Mucosa of descending colon (tissue), 3 donors: ENCODE data around the gene KIF6. TPM values are rescaled to one million over a fixed set of nuclear protein-coding genes. Genes with fewer than 3 reads are reported as not detected.

Source experiments
- ATAC-seq: fragments of 200-7000 bp; cut with Tn5 transposase; one replicate; pipeline ENCODE4 v1.9.1; 2020; ENCODE audit warnings: mild to moderate bottlenecking, moderate library complexity
- DNase-seq, 3 donors: peaks; one replicate each; pipeline ENCODE4 v3.0.0-alpha.2; 2020
- H3K36me3 ChIP-seq: fragments of 200-600 bp; one replicate; pipeline ENCODE4 v1.8.0; 2021; ENCODE audit warnings: low read depth, mild to moderate bottlenecking
- H3K4me1 ChIP-seq: fragments of 200-600 bp; one replicate; pipeline ENCODE4 v1.8.0; 2021; ENCODE audit warnings: low read depth, mild to moderate bottlenecking
- H3K4me3 ChIP-seq: fragments of 200-600 bp; one replicate; pipeline ENCODE4 v1.8.0; 2021; ENCODE audit warnings: mild to moderate bottlenecking
- H3K9me3 ChIP-seq: fragments of 200-600 bp; one replicate; pipeline ENCODE4 v1.8.0; 2021; ENCODE audit warnings: mild to moderate bottlenecking
- intact Hi-C, 2 donors: fragments of 100-400 bp; cut with DNase I in 1 of 2; cut with micrococcal nuclease in 1 of 2; formaldehyde crosslinking; loops; one replicate each; pipeline versions ENCODE4 v1.11.0 to v1.11.1; 2022; cut with DNase I, micrococcal nuclease
- total RNA-seq, 3 donors: library from RNA; stranded (reverse); fragmentation: NEBNext Ultra II Directional in 2 of 3; extraction: Animal tissue kit (Norgen Biotek cat#: 25700) in 2 of 3; gene quantifications; one replicate each; pipeline versions ENCODE4 v1.2.1 to v1.2.4, GENCODE V29; 2021 to 2023
- TF ChIP-seq, protein P1 (sequence below): fragments of 200-600 bp; IDR thresholded peaks from one replicate; pipeline ENCODE4 v1.8.0; 2022; ENCODE audit warnings: antibody characterized with exemption, mild to moderate bottlenecking
- donor health status: DM: no; HTN: no; CAD: no; lungs with moderate emphysema.
- donor health status: DM: no; HTN: no; CAD: no.
- donor health status: DM: no; HTN: yes; CAD: no.

KIF6 gene
- total RNA-seq, 3 donors from 2014 or later = 0.24 to 0.85 (median 0.52) TPM

DNA sequence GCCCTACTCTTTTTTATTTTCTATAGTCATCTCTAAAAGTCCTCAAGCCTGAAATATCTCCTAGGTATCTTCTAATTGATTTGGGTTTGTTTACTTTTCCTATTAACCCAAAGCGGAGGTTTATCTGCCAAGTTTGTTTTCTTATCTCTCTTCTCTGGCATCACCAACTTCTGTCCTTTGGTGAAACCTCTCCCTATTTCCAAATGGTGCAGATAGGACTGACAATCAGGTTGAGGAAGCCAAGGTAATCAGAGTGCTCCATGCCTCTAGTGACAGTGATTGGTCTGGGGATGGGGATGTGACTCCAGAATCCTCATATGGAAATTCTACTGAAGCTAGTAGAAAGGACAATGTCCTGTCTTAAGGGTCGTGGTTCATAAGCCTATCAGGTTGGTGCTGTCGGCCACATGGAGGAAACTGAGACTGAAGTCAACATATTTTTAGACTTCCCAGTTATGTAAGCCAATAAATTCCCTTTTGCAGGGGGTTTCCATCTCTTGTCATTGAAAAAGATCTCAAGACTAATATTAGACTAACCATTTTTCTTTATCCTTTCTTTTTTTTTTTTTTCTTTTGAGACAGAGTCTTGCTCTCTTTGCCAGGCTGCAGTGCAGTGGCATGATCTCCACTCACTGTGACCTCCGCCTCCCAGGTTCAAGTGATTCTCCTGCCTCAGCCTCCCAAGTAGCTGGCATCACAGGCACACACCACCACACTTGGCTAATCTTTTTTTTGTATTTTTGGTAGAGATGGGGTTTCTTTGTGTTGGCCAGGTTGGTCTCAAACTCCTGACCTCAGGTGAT is 28.0 kb downstream of the KIF6 start:
- ATAC-seq (no peak), DNase-seq (no peak)
- H3K36me3 ChIP-seq = no peaks in the 10 kb centered on the region
- TF ChIP-seq, protein P1, sequence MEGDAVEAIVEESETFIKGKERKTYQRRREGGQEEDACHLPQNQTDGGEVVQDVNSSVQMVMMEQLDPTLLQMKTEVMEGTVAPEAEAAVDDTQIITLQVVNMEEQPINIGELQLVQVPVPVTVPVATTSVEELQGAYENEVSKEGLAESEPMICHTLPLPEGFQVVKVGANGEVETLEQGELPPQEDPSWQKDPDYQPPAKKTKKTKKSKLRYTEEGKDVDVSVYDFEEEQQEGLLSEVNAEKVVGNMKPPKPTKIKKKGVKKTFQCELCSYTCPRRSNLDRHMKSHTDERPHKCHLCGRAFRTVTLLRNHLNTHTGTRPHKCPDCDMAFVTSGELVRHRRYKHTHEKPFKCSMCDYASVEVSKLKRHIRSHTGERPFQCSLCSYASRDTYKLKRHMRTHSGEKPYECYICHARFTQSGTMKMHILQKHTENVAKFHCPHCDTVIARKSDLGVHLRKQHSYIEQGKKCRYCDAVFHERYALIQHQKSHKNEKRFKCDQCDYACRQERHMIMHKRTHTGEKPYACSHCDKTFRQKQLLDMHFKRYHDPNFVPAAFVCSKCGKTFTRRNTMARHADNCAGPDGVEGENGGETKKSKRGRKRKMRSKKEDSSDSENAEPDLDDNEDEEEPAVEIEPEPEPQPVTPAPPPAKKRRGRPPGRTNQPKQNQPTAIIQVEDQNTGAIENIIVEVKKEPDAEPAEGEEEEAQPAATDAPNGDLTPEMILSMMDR = no peak
- no peak overlapping the region for H3K4me3 ChIP-seq
- intact Hi-C loops = no loop called here
- no peaks in the 10 kb centered on the region for H3K9me3 ChIP-seq
- H3K4me1 ChIP-seq = no peaks in the 10 kb centered on the region

DNA sequence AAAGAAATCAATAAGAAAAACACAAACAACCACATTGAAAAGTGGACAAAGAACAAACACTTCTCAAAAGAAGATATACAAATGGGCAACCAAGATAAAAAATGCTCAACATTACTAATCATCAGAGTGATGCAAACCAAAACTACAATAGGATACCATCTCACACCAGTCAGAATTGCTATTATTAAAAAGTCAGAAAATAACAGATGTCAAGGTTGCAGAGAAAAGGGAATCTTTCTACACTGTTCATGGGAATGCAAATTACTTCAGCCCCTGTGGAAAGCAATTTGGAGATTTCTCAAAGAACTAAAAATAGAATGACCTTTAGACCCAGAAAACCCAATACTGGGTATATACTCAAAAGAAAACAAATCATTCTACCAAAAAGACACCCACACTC is 29.8 kb downstream of the KIF6 start:
- Histone ChIP-seq H3K36me3 (no peaks in the 10 kb centered on the region), H3K4me1 (no peaks in the 10 kb centered on the region), H3K9me3 (no peaks in the 10 kb centered on the region), H3K4me3 (no peak overlapping the region)
- no peak for ATAC-seq
- intact Hi-C loops = no loop called here
- TF ChIP-seq, protein P1 = no peak
- DNase-seq = no peak

DNA sequence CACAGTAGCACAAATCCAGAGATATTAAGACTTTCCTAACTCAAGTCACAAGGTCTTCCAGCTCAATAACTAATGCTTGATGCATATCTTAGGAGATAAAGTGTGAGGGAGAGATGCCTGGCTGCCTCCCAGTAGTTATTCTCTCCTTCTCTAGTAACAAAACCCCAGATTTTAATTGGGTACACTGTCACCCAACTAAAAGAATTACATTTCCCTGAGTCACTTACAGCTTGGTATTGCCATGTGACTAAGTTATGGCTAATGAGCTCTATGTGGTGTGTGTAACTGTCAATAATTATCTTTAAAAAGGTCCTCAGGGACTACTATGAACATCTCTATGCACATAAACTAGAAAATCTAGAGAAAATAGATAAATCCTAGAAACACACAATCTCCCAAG is 32.0 kb downstream of the KIF6 start:
- Histone ChIP-seq H3K4me3 (no peak overlapping the region), H3K36me3 (no peaks in the 10 kb centered on the region), H3K4me1 (no peaks in the 10 kb centered on the region), H3K9me3 (no peaks in the 10 kb centered on the region)
- TF ChIP-seq, protein P1 = no peak
- intact Hi-C loops = no loop called here
- ATAC-seq = no peak
- no peak for DNase-seq

DNA sequence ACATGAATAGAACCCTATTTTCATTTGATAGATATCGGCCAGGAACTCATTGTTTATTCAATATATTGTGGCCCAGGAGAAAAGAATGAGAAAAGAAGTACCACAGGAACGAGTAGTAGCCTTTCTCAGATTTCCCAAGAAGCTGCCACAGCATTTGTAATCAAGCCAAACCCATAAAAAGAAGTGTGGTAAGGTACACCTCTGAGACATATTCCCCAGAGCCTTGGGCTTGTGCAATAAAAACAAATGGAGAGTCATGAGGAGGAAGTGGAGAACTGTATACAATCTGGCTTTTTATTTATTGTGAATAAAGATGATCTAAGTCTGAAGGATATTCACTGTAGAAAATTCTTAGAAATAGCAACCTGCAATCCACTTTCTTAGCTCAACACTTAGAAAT is 36.7 kb downstream of the KIF6 start:
- H3K36me3 ChIP-seq = no peaks in the 10 kb centered on the region
- no peaks in the 10 kb centered on the region for H3K4me1 ChIP-seq
- no peaks in the 10 kb centered on the region for H3K9me3 ChIP-seq
- TF ChIP-seq, protein P1 = no peak
- ATAC-seq = peak; percentile 49
- DNase-seq = no peak
- intact Hi-C loops = no loop called here
- H3K4me3 ChIP-seq = no peak overlapping the region

DNA sequence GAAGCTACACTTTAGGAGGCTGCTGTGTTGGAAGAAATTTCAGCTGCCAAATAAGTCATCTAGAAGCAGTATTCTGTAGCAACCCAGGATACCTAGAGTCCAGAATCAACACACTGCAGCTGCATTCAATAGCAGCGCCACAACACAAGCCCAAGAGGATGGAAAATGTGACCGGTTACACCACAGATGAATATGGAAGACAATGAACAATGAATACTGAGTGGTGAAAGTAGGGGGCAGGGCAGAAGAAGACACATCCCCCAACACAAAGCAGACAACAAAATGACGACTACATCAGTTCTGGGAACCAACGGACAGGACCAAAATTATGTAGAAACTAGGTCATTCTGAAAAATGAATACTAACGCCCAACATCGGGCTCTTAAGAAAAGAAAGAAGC is 38.2 kb downstream of the KIF6 start:
- H3K4me3 ChIP-seq = no peak overlapping the region
- H3K4me1 ChIP-seq = no peaks in the 10 kb centered on the region
- intact Hi-C loops = no loop called here
- no peaks in the 10 kb centered on the region for H3K9me3 ChIP-seq
- DNase-seq (no peak), ATAC-seq (no peak)
- TF ChIP-seq, protein P1 = no peak
- H3K36me3 ChIP-seq = no peaks in the 10 kb centered on the region
